Heart left ventricle (tissue), 16 donors: Measurements from ENCODE around the gene PROZ. TPM values are rescaled to one million over a fixed set of nuclear protein-coding genes. Genes with fewer than 3 reads are reported as not detected.

Source experiments
- ATAC-seq, 4 donors: fragments of 200-7000 bp; cut with Tn5 transposase; one replicate each; pipeline ENCODE4 v1.9.1; 2020 to 2022; ENCODE audit warnings: moderate library complexity in 4 of 4, mild to moderate bottlenecking in 3 of 4, moderate number of reproducible peaks in 1 of 4
- DNase-seq, 5 donors: peaks; one replicate each; pipeline ENCODE4 v3.0.0-alpha.2; 2020
- H3K27ac ChIP-seq, 12 donors: fragments of 200-600 bp; sonication (generic) in 4 of 12; one replicate each; pipeline versions ENCODE4 v1.5.0 to v1.8.0; 2016 to 2022; ENCODE audit warnings: mild to moderate bottlenecking in 2 of 12
- H3K27me3 ChIP-seq, 9 donors: fragments of 200-600 bp; sonication (generic) in 2 of 9; one replicate each; pipeline versions ENCODE4 v1.5.1 to v1.8.0; 2016 to 2022; ENCODE audit warnings: mild to moderate bottlenecking in 3 of 9
- H3K36me3 ChIP-seq, 9 donors: fragments of 200-600 bp; sonication (generic) in 2 of 9; one replicate each; pipeline versions ENCODE4 v1.5.0 to v1.8.0; 2018 to 2022; ENCODE audit warnings: mild to moderate bottlenecking in 2 of 9
- H3K4me1 ChIP-seq, 12 donors: fragments of 200-600 bp; sonication (generic) in 4 of 12; one replicate each; pipeline versions ENCODE4 v1.5.0 to v1.8.0; 2016 to 2022; ENCODE audit warnings: mild to moderate bottlenecking in 3 of 12
- H3K4me3 ChIP-seq, 12 donors: fragments of 200-600 bp; sonication (generic) in 4 of 12; one replicate each; pipeline versions ENCODE4 v1.5.0 to v1.8.0; 2017 to 2022; ENCODE audit warnings: mild to moderate bottlenecking in 9 of 12, moderate library complexity in 4 of 12
- H3K9me3 ChIP-seq, 12 donors: fragments of 200-600 bp; sonication (generic) in 4 of 12; one replicate each; pipeline versions ENCODE4 v1.5.0 to v1.8.0; 2016 to 2022; ENCODE audit warnings: mild to moderate bottlenecking in 1 of 12
- CTCF ChIP-seq, 12 donors: fragments of 200-600 bp; sonication (generic) in 4 of 12; IDR thresholded peaks; one replicate each; pipeline versions ENCODE4 v1.5.0 to v1.8.0; 2018 to 2022; ENCODE audit warnings: antibody characterized with exemption in 12 of 12, mild to moderate bottlenecking in 5 of 12
- POLR2A ChIP-seq, 2 donors: fragments of 450-650 bp; IDR thresholded peaks; one replicate each; pipeline ENCODE4 v1.6.1; 2017; ENCODE audit warnings: antibody characterized with exemption in 2 of 2, mild to moderate bottlenecking in 2 of 2, moderate library complexity in 2 of 2
- WGBS, 4 donors: extraction: QIAGEN DNeasy Blood & Tissue Kit in 2 of 4; methylation state at CpG; one replicate each; pipeline versions ENCODE4 v1.1.5 to v1.1.7; 2013 to 2018; 5-methylcytosine and 5-hydroxymethylcytosine counted together
- intact Hi-C, 10 donors: fragments of 100-400 bp; cut with DNase I; formaldehyde crosslinking; loops; one replicate each; pipeline versions ENCODE4 v1.11.1 to v1.14.2; 2022
- polyA plus RNA-seq, 2 donors: library from polyadenylated mRNA; stranded (reverse); fragments of 200-250 nt; gene quantifications; one replicate each; pipeline ENCODE4 v1.2.3, GENCODE V29; 2013
- total RNA-seq, 9 donors: library from RNA; depleted of rRNA in 2 of 9; stranded (reverse); fragments of >200 nt in 2 of 9; fragmentation: NEBNext Ultra II Directional in 3 of 9; extraction: Animal tissue kit (Norgen Biotek cat#: 25700) in 3 of 9; gene quantifications; one replicate each; pipeline versions ENCODE4 v1.1.0 to v1.2.4, GENCODE V29; 2016 to 2023
- donor health status: ischemic (EF 13 %, LVEDD 7.1; RV severe dilation, severe dysfunction).
- donor health status: healthy with polysubstance abuse.
- donor health status: DM: no; HTN: yes; CAD: no.
- donor health status: DM: no; HTN: no; CAD: no.
- donor health status: ischemic (EF 25% LVEDD 6.9; RV normal size, moderate dysfunction).
- donor health status: ischemic (EF 25% LVEDD 5.7; RV mildly dilated, moderate dysfunction).
- donor health status: healthy.
- donor health status: DM: yes; HTN: yes; CAD: no.
- donor health status: ischemic (EF 35%, LVEDD 5.7; RV mildly dilated, moderate dysfunction).
- donor health status: nonischemic (EF 11% LVEDD 7.7; RV severe dilation, severe dysfunction).
- donor health status: DM: yes; HTN: yes; CAD: no.
- donor health status: PGD.
- donor health status: ischemic (EF 29% LVEDD 5.4; RV normal size, mild dysfunction).
- donor health status: nonischemic (EF 23%, LVEDD 6.1; RV moderate dilation, normal function).

Gene PROZ
- total and polyA plus RNA-seq, 11 donors = not detected

GRCh38 chr13:113119166-113119821 lies 39.2 kb upstream of the PROZ start:
- intact Hi-C loops = no loop called here
- Histone ChIP-seq H3K27ac (no peak overlapping the region), H3K9me3 (no peaks in the 10 kb centered on the region), H3K27me3 (no peaks in the 10 kb centered on the region), H3K36me3 (no peaks in the 10 kb centered on the region), H3K4me3 (no peak overlapping the region), H3K4me1 (peaks cover 0 to 10% (median 3%) of the 10 kb centered on the region in 12 donors)
- ATAC-seq = no peak
- WGBS, 4 donors = 84 to 89% (median 88%) methylated on average over 16 of the region's 16 CpGs
- TF ChIP-seq CTCF (IDR thresholded peaks at IDR 0.05) = no peak
- no peak for TF ChIP-seq POLR2A (IDR thresholded peaks at IDR 0.05)
- no peak for DNase-seq

DNA sequence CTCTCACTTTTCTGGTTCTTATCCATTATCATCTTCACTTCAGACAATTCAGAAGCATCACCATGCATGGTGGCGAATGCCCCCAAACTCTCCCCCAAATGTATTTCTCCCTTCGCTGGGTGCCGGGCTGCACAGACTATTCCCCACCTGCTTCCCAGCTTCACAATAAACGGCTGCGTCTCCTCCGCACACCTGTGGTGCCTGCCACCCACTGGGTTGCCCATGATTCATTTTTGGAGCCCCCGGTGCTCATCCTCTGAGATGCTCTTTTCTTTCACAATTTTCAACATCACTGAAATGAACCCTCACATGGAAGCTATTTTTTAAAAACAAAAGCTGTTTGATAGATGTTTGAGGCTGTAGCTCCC lies 38.6 kb upstream of the PROZ start:
- H3K27ac ChIP-seq = no peak overlapping the region
- no peak overlapping the region for H3K4me3 ChIP-seq
- DNase-seq (peak in 1 of 5 donors; percentile 1), ATAC-seq (no peak)
- 83 to 92% (median 89%) methylated on average over 7 of the region's 7 CpGs for WGBS, 4 donors
- TF ChIP-seq CTCF (IDR thresholded peaks at IDR 0.05) = no peak
- no peak for TF ChIP-seq POLR2A (IDR thresholded peaks at IDR 0.05)
- no peaks in the 10 kb centered on the region for H3K27me3 ChIP-seq
- intact Hi-C loops = no loop called here
- H3K4me1 ChIP-seq = peaks cover 0 to 10% (median 3%) of the 10 kb centered on the region in 12 donors
- no peaks in the 10 kb centered on the region for H3K36me3 ChIP-seq
- no peaks in the 10 kb centered on the region for H3K9me3 ChIP-seq

DNA sequence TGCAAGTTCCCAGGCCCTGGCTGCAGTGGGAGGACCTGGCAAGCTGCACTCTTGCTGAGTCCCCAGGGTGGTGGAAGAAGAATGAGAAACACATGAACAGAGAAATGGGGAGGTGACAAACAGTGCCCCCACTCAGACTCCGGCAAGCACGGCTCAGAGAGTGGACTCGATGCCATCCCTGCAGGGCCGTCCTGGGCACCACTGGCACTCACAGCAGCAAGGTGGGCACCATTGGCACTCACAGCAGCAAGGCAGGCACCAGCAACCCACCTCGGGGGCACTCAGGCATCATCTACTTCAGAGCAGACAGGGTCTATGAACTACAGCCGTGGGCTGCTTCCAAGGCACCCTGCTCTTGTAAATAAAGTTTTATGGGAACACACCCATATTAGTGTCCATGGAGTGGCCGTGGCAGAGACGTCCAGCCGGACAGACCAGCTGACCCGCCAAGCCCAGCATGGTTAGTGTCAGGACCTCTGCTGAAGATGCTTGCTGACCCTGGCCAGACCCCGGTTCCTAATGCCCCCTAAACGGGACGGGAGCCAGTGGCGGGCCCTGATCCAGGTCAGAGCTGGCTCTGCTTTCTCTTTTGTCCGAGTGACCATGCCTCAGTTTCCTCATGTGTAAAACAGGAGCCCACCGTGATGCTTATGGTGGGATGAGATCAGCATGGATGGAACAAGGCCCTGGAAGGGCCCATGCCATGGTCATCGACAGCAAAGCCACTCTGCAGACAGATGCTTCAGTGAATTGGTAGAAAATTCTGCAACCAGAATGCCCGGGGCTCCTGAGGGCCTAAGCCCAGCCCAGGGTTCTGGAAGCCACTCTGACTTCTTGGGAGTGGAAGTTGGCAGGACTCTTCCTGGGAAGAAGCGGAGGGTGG lies 37.9 kb upstream of the PROZ start:
- DNase-seq = peak in 1 of 5 donors; percentile 12

More for the DNA sequence above, 37.9 kb upstream of the PROZ start:
- 79 to 91% (median 85%) methylated on average over 12 to 19 of the region's 19 CpGs for WGBS, 4 donors
- H3K36me3 ChIP-seq = no peaks in the 10 kb centered on the region
- no peaks in the 10 kb centered on the region for H3K27me3 ChIP-seq
- intact Hi-C loops = no loop called here
- no peak for ATAC-seq
- H3K4me1 ChIP-seq = peaks cover 0 to 10% (median 3%) of the 10 kb centered on the region in 12 donors
- no peak overlapping the region for H3K4me3 ChIP-seq
- no peaks in the 10 kb centered on the region for H3K9me3 ChIP-seq
- no peak for TF ChIP-seq CTCF (IDR thresholded peaks at IDR 0.05)
- no peak for TF ChIP-seq POLR2A (IDR thresholded peaks at IDR 0.05)
- H3K27ac ChIP-seq = no peak overlapping the region
